Measurements from ENCODE around the gene NT5C. TPM values are rescaled to one million over a fixed set of nuclear protein-coding genes. Genes with fewer than 3 reads are reported as not detected.
"Not testable (repeated sequence)": the region's sequence is repeated elsewhere in the genome, so short reads cannot be mapped to it uniquely, and the experiment has no call there.

The NT5C gene
- total RNA-seq, 4 donors from 2014 or later: 58.6 to 86.7 (median 69.6) TPM

GRCh38 chr17:75142236-75142971 is 10.9 kb upstream of the NT5C start:
- no peak for DNase-seq (ENCODE audit: low spot score in 2 of 2)
- no peak for TF ChIP-seq EP300 (IDR thresholded peaks at IDR 0.05)
- no peak for TF ChIP-seq POLR2A (IDR thresholded peaks at IDR 0.05)
- no peak for TF ChIP-seq POLR2AphosphoS5 (IDR thresholded peaks at IDR 0.05)
- no peak for TF ChIP-seq CTCF (IDR thresholded peaks at IDR 0.05)
- Histone ChIP-seq H3K27ac (no peak overlapping the region), H3K9me3 (no peaks in the 10 kb centered on the region), H3K4me1 (no peaks in the 10 kb centered on the region), H3K4me3 (no peak overlapping the region), H3K36me3 (peaks cover 46% of the 10 kb centered on the region), H3K27me3 (no peaks in the 10 kb centered on the region)
- WGBS: 80% methylated on average over 13 of the region's 13 CpGs

GRCh38 chr17:75138519-75138918 is 7.0 kb upstream of the NT5C start:
- Histone ChIP-seq H3K27me3 (no peaks in the 10 kb centered on the region), H3K4me1 (peaks cover 2% of the 10 kb centered on the region)
- 94% methylated on average over 5 of the region's 5 CpGs for WGBS

GRCh38 chr17:75137762-75138161 is 6.2 kb upstream of the NT5C start:
- H3K36me3 ChIP-seq; H3K27me3 ChIP-seq; H3K4me3 ChIP-seq; H3K9me3 ChIP-seq; DNase-seq (ENCODE audit: low spot score in 2 of 2); H3K27ac ChIP-seq; H3K4me1 ChIP-seq: not testable (repeated sequence)
- 93% methylated on average over 9 of the region's 9 CpGs for WGBS

More at GRCh38 chr17:75138519-75138918, 7.0 kb upstream of the NT5C start:
- no peak for DNase-seq (ENCODE audit: low spot score in 2 of 2)
- no peaks in the 10 kb centered on the region for H3K9me3 ChIP-seq
- H3K36me3 ChIP-seq: peaks cover 15% of the 10 kb centered on the region
- TF ChIP-seq EP300 (IDR thresholded peaks at IDR 0.05) (no peak), CTCF (IDR thresholded peaks at IDR 0.05) (no peak), POLR2A (IDR thresholded peaks at IDR 0.05) (no peak), POLR2AphosphoS5 (IDR thresholded peaks at IDR 0.05) (no peak)
- H3K4me3 ChIP-seq: no peak overlapping the region
- H3K27ac ChIP-seq: no peak overlapping the region

GRCh38 chr17:75135946-75136345 is 4.4 kb upstream of the NT5C start:
- WGBS: 68% methylated on average over 8 of the region's 8 CpGs
- H3K4me1 ChIP-seq: peaks cover 10% of the 10 kb centered on the region
- H3K27me3 ChIP-seq: no peaks in the 10 kb centered on the region
- H3K36me3 ChIP-seq: peaks cover 3% of the 10 kb centered on the region
- no peak overlapping the region for H3K4me3 ChIP-seq
- no peak for TF ChIP-seq POLR2AphosphoS5 (IDR thresholded peaks at IDR 0.05)
- TF ChIP-seq POLR2A (IDR thresholded peaks at IDR 0.05): no peak
- no peak for TF ChIP-seq CTCF (IDR thresholded peaks at IDR 0.05)
- no peak for TF ChIP-seq EP300 (IDR thresholded peaks at IDR 0.05)
- H3K9me3 ChIP-seq: no peaks in the 10 kb centered on the region
- H3K27ac ChIP-seq: no peak overlapping the region
- no peak for DNase-seq (ENCODE audit: low spot score in 2 of 2)

GRCh38 chr17:75135452-75135851 is 3.9 kb upstream of the NT5C start:
- 70% methylated on average over 5 of the region's 5 CpGs for WGBS
- H3K4me1 ChIP-seq: peaks cover 15% of the 10 kb centered on the region

GRCh38 chr17:75133607-75134347 is 2.2 kb upstream of the NT5C start:
- WGBS: 85% methylated on average over 14 of the region's 14 CpGs
- H3K27me3 ChIP-seq; H3K4me3 ChIP-seq; H3K9me3 ChIP-seq; H3K27ac ChIP-seq; DNase-seq (ENCODE audit: low spot score in 2 of 2): not testable (repeated sequence)
- Histone ChIP-seq H3K36me3 (peaks cover 14% of the 10 kb centered on the region), H3K4me1 (peaks cover 20% of the 10 kb centered on the region)

More at GRCh38 chr17:75135452-75135851, 3.9 kb upstream of the NT5C start:
- Histone ChIP-seq H3K36me3 (no peaks in the 10 kb centered on the region), H3K27ac (no peak overlapping the region), H3K9me3 (no peaks in the 10 kb centered on the region), H3K4me3 (no peak overlapping the region), H3K27me3 (no peaks in the 10 kb centered on the region)
- no peak for DNase-seq (ENCODE audit: low spot score in 2 of 2)
- no peak for TF ChIP-seq CTCF (IDR thresholded peaks at IDR 0.05)
- TF ChIP-seq POLR2AphosphoS5 (IDR thresholded peaks at IDR 0.05): no peak
- no peak for TF ChIP-seq EP300 (IDR thresholded peaks at IDR 0.05)
- TF ChIP-seq POLR2A (IDR thresholded peaks at IDR 0.05): no peak
